Tibial nerve (tissue), 3 donors: ENCODE measurements around the gene IPO4.

Experiments used
- POLR2A ChIP-seq, 2 donors: fragments of 450-650 bp; IDR thresholded peaks; one replicate each; pipeline ENCODE4 v1.6.1; 2017; ENCODE audit warnings: antibody characterized with exemption in 2 of 2, mild to moderate bottlenecking in 2 of 2, moderate library complexity in 2 of 2
- TF ChIP-seq, protein P1 (sequence below), 5 experiments: fragments of 200-600 bp in 3 of 5; fragments of 450-650 bp in 2 of 5; sonication (generic) in 3 of 5; IDR thresholded peaks; one replicate each; pipeline ENCODE4 v1.5.1; 2016 to 2019; ENCODE audit warnings: antibody characterized with exemption in 5 of 5, mild to moderate bottlenecking in 3 of 5, moderate library complexity in 2 of 5

DNA sequence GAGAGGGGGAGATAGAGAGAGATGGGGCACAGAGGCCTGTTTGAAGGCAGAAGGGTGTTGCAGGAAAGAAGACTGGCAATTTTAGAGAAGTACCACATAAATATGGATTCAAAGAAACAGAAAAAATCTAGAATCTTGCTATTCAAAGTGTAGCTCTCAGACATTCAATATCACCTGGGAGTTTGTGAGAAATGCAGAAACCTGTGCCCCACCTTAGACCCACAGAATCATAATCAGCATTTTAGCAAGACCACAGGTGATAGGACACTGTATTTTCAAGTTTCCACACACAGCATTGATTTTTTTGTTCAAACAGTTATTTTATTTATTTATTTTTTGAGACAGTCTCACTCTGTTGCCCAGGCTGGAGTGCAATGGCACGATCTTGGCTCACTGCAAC is 40.3 kb upstream of the IPO4 start:
- TF ChIP-seq, protein P1, sequence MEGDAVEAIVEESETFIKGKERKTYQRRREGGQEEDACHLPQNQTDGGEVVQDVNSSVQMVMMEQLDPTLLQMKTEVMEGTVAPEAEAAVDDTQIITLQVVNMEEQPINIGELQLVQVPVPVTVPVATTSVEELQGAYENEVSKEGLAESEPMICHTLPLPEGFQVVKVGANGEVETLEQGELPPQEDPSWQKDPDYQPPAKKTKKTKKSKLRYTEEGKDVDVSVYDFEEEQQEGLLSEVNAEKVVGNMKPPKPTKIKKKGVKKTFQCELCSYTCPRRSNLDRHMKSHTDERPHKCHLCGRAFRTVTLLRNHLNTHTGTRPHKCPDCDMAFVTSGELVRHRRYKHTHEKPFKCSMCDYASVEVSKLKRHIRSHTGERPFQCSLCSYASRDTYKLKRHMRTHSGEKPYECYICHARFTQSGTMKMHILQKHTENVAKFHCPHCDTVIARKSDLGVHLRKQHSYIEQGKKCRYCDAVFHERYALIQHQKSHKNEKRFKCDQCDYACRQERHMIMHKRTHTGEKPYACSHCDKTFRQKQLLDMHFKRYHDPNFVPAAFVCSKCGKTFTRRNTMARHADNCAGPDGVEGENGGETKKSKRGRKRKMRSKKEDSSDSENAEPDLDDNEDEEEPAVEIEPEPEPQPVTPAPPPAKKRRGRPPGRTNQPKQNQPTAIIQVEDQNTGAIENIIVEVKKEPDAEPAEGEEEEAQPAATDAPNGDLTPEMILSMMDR (IDR thresholded peaks at IDR 0.05): no peak
- TF ChIP-seq POLR2A (IDR thresholded peaks at IDR 0.05): no peak
